OCI-M1 (cell line): ENCODE measurements around the gene ALPP.
"Not testable (repeated sequence)": the region's sequence is repeated elsewhere in the genome, so short reads cannot be mapped to it uniquely, and the experiment has no call there.

Experiments
- DNase-seq: peaks from one replicate; lab custom pipeline; 2025; lab: John Stamatoyannopoulos, UW

ALPP gene

GRCh38 chr2:232341061-232341738 is 37.4 kb upstream of the ALPP start:
- no peak for DNase-seq

DNA sequence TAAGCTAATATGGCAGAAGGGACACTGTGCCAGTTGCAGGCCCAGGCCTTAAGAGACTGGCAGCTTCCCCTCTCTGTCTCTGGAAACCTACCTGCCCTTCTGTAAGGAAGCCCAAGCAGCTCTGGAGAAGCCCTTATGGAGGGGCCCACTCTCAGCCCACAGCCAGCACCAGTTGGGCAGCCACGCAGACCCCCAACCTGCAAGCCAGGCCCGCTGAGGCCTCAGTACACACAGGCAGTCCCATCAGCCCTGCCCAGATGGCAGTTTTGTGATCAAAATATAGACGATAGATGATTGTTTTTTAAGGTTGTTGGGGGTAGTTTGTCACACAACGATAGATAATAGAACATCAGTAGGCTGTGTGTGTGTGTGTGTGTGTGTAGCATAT is 36.8 kb upstream of the ALPP start:
- DNase-seq: no peak

DNA sequence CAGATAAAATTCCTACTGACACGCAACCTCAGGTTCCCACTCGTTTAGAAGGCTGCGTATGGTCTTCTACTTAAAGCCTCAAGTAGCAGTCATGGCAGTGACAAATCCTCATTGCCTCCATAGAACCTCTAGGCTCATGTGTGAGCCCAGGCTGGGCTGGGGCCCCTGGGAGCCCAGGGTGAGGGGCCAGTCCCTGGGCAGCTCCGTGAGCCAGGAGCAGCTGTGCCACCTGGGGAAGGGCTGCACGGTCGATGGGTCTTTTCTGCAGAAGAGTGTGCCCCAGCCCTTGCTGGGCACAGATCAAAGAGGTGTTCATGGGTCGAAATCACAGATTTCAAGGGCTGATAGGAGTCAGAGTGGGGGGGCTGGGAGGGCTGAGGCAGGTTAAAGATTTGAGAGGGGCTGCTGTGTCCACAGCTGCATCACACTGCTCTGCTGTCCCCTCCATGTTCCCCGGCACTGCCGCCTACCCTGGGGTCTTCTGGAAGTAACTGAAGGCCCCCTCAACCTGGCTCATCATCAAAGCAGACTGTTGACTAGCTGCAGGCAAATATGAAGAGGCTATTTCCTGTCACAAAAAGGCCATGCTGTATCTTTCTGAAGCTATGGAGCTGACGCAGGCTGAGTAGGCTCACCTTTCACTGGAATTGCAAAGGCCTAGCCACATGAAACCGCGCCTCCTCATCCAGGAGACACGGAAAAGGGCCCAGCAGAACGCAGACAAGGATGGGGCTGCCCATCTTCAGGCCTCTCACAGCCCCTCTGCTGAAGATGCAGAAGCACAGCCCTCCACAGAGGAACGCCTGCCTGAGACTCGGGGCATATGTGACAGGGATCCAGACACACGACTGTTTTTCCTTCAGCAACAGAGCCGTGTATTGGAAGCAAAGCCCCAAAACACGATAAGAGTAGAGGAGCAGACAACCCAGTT is 35.7 kb upstream of the ALPP start:
- no peak for DNase-seq

DNA sequence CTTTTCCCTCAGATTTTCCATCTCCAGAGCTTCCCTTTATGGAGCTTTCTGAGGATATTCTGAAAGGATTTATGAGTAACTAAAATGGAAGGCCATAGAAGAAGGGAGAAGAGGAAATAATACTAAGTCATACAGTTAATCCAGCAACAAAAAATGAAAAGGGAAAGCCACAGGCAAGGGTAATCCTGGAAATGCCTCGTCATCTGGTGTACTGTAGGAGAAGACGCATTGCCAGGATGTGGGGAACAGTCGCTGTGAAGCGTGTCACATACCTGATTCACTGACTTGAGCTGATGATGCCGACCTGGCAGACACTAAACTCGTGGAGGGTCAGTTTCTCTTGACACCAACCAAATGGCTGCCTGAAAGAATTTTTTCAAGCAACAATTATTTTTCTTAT is 34.7 kb upstream of the ALPP start:
- DNase-seq: no peak

- DNase-seq: no peak
Measured at GRCh38 chr2:232345251-232345650, 33.3 kb upstream of the ALPP start.

- no peak for DNase-seq
Measured at GRCh38 chr2:232347369-232347768, 31.2 kb upstream of the ALPP start.

DNA sequence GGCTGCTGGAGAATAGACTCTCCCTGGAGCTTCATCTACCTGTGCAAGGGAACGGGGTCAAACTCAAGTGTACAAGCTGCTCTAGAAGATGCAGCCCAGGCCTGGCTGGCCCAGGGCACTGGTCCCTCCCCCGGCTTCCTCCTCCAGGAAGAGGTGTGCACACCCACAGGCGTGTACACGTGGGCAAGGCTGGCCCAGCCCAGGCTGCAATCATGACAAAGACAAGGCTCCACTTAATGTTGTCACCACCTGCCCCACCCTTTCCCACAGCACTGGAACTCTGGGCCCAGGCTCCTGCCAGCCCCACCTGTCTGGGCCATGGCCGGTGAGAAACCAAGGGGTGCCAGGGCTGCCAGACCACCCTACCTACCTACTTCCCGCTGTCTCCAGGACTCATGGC is 29.6 kb upstream of the ALPP start:
- no peak for DNase-seq

DNA sequence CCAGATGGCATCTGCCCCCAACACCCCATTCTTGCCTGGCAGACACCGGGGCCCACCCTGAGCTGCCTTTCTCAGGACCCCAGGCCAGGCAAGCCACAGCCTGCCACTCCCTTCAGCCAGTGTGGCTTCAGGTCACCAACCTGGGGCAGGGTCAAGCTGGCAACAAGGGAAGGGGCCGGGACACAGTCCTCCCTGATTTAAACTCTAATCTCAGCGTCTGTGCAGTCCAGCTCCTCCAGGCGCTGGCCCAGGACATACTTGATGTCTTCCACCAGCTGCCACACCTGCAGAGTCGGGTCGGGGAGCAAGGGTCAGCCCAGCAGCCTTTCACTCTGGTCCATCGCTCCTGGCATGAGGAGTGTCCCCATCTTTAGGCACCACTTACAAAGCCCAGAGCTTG is 29.0 kb upstream of the ALPP start:
- no peak for DNase-seq

- no peak for DNase-seq
Measured at GRCh38 chr2:232349946-232350635, 28.5 kb upstream of the ALPP start.

DNA sequence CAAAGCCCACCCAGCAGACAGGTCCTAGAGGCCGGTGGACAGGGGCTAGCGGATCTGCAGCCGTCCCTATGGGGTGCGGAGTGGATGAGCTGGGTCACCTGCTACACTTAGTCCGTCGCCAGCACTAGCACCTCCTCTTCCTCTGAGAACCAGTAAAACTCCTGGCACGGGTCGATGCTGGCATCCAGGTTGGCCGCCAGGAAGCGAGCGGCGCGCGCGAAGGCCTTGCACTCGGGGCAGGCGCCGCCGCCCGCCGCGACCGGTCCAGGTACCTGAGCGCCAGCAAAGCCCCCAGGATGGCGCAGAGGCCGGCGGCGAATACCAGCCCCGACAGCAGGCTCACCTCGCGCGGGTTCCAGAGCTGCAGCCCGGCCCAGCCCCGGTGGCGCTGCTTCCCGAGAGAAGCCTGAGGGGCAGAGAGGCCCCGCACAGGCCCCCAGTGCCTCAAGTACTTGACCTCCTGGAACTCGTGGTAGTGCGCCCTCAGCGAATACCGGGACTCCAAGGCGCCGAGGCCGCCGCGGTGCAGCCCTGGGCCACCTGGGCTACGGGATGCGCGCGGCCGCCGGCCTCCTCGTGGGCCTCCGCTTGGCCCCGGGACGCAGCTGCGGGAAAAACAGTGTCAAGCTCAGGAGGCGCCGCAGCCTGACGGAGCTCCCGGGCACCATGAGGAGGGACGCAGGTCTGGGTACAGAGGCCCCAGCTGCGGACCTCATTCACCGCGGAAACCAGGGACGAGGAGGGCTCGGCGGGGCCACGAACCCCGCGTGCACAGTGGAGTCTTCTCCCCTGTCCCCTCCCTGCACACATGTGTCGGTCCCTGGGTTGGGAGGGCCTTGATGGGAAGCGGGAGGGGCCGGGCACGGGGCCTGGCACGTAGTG is 27.5 kb upstream of the ALPP start:
- DNase-seq: no peak

GRCh38 chr2:232351686-232352510 is 26.7 kb upstream of the ALPP start:
- no peak for DNase-seq

- no peak for DNase-seq
Measured at GRCh38 chr2:232352511-232353091, 25.9 kb upstream of the ALPP start.

- no peak for DNase-seq
Measured at GRCh38 chr2:232353096-232353495, 25.5 kb upstream of the ALPP start.

DNA sequence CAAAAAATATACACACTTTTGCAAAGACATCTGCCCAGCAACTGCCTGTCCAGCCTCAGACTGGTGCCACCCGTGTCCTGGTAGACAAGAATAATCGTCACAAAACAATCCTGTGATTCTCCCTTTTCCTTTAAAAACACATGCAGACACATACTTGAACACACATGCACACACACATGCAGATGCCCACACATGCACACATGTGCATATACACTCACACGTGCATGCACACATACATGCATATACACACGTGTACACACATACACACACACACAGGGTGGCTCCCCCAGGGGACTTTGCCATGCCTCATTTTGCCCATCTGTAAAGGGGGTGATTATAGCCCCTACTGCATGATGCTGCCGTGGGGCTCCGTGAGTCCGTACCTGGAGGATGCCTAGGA is 24.9 kb upstream of the ALPP start:
- no peak for DNase-seq

DNA sequence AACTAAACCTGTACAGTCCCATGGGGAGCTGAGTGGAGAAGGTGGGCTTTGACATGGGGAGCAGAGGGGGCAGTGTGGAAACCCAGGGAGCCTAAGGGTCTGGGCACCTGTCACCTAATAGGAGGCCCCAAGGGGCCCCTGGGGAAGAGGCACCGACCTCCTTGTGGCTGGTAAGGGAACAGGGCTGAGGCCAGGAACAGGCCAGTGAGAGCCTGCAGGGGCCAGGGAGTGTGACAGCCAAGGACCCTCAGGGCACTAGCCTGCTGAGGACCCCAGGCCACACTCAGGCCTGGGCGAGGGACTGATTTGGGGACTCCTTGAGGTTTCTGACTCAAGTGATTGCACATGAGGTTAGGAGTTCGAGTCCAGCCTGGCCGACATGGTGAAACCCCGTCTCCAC is 24.5 kb upstream of the ALPP start:
- no peak for DNase-seq

GRCh38 chr2:232361646-232362045 is 16.9 kb upstream of the ALPP start:
- no peak for DNase-seq

- DNase-seq: no peak
Measured at GRCh38 chr2:232362174-232362900, 16.2 kb upstream of the ALPP start.

- DNase-seq: not testable (repeated sequence)
Measured at GRCh38 chr2:232363064-232363783, 15.3 kb upstream of the ALPP start.
